Ovary (tissue), 9 donors: Measurements from ENCODE around the gene MVD. TPM values are rescaled to one million over a fixed set of nuclear protein-coding genes. Genes with fewer than 3 reads are reported as not detected.

Source experiments
- DNase-seq, 5 donors: peaks; one replicate each; pipeline ENCODE4 v3.0.0-alpha.2; 2019 to 2020
- H3K27ac ChIP-seq, 2 donors: fragments of 200-600 bp; one replicate each; pipeline versions ENCODE4 v1.5.1 to v1.8.0; 2019 to 2022
- H3K27me3 ChIP-seq: fragments of 200-600 bp; one replicate; pipeline ENCODE4 v1.8.0; 2022
- H3K36me3 ChIP-seq: fragments of 200-600 bp; sonication (generic); one replicate; pipeline ENCODE4 v1.5.1; 2019
- H3K4me1 ChIP-seq: one replicate; pipeline ENCODE4 v1.8.1; 2013; ENCODE audit warnings: mild to moderate bottlenecking, moderate library complexity; ENCODE audit not compliant: insufficient read depth
- H3K4me3 ChIP-seq: fragments of 200-600 bp; sonication (generic); one replicate; pipeline ENCODE4 v1.5.1; 2017
- H3K9me3 ChIP-seq, 2 donors: fragments of 200-600 bp in 1 of 2; sonication (generic) in 1 of 2; one replicate each; pipeline versions ENCODE4 v1.5.1 to v1.8.1; 2013 to 2019; ENCODE audit warnings: mild to moderate bottlenecking in 1 of 2, moderate library complexity in 1 of 2
- EP300 ChIP-seq: sonication (generic); formaldehyde crosslinking; IDR thresholded peaks from one replicate; pipeline ENCODE4 v1.6.1; 2017; ENCODE audit warnings: antibody characterized with exemption
- POLR2A ChIP-seq: fragments of 450-650 bp; IDR thresholded peaks from one replicate; pipeline ENCODE4 v1.6.1; 2017; ENCODE audit warnings: antibody characterized with exemption, mild to moderate bottlenecking, moderate library complexity
- WGBS, 3 donors: extraction: QIAGEN DNeasy Blood & Tissue Kit in 1 of 3; methylation state at CpG; one replicate each; pipeline versions ENCODE4 v1.1.5 to v1.1.7; 2013 to 2017; 5-methylcytosine and 5-hydroxymethylcytosine counted together
- intact Hi-C, 4 donors: fragments of 100-400 bp; cut with DNase I; formaldehyde crosslinking; loops; one replicate each; pipeline versions ENCODE4 v1.11.0 to v1.15.1; 2022 to 2023
- polyA plus RNA-seq, 2 donors: library from polyadenylated mRNA; stranded (reverse); fragments of 200-250 nt in 1 of 2; fragments of 350-450 nt in 1 of 2; fragmentation: Illumina TruSeq in 1 of 2; extraction: RNeasy Lipid Tissue Mini Kit (QIAGEN cat#74804) in 1 of 2; gene quantifications; one replicate each; pipeline ENCODE4 v1.2.3, GENCODE V29; 2013 to 2014
- total RNA-seq, 7 donors: library from RNA; depleted of rRNA in 2 of 7; stranded (reverse); fragments of >200 nt in 2 of 7; fragmentation: NEBNext Ultra II Directional in 3 of 7; extraction: Animal tissue kit (Norgen Biotek cat#: 25700) in 3 of 7; gene quantifications; one replicate each; pipeline versions ENCODE4 v1.1.0 to v1.2.4, GENCODE V29; 2016 to 2023
- TF ChIP-seq, protein P1 (sequence below), 3 donors: fragments of 450-650 bp in 2 of 3; fragments of 200-600 bp in 1 of 3; IDR thresholded peaks; one replicate each; pipeline versions ENCODE4 v1.5.1 to v1.8.0; 2016 to 2022; ENCODE audit warnings: antibody characterized with exemption in 3 of 3, mild to moderate bottlenecking in 1 of 3
- donor health status: DM: no; HTN: no; CAD: no; lungs with moderate emphysema.
- donor health status: DM: no; HTN: no; CAD: no.
- donor health status: Bipolar disorder and iron deficiency.
- donor health status: DM: yes; HTN: yes; CAD: no.
- donor health status: DM: no; HTN: no; CAD: no.
- donor health status: DM: yes; HTN: yes; CAD: no.

The MVD gene
- total and polyA plus RNA-seq, 9 donors: 9.1 to 135 (median 20.9) TPM

DNA sequence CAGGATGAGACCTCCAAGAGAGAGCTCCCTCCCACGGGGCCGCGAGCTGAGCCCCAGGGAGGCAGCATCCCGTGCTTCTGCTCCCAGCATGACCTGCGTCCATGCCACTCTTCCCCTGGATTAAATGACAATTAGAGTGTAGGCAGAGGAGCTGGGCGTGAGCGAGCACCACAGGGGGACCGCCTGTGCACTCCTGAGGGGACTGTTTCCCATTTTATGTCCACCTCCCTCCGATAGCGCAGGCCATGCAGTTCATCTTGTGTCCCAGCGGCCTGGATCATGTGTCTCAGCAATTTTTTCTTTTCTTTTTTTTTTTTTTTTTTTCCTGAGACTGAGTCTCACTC lies 30.3 kb downstream of the MVD start:
- Histone ChIP-seq H3K36me3 (no peaks in the 10 kb centered on the region), H3K4me1 (no peaks in the 10 kb centered on the region), H3K27ac (no peak overlapping the region), H3K9me3 (no peaks in the 10 kb centered on the region), H3K27me3 (no peaks in the 10 kb centered on the region), H3K4me3 (no peak overlapping the region)
- intact Hi-C loops: no loop called here
- DNase-seq: no peak
- 85 to 94% (median 91%) methylated on average over 11 of the region's 11 CpGs for WGBS, 3 donors
- TF ChIP-seq, protein P1, sequence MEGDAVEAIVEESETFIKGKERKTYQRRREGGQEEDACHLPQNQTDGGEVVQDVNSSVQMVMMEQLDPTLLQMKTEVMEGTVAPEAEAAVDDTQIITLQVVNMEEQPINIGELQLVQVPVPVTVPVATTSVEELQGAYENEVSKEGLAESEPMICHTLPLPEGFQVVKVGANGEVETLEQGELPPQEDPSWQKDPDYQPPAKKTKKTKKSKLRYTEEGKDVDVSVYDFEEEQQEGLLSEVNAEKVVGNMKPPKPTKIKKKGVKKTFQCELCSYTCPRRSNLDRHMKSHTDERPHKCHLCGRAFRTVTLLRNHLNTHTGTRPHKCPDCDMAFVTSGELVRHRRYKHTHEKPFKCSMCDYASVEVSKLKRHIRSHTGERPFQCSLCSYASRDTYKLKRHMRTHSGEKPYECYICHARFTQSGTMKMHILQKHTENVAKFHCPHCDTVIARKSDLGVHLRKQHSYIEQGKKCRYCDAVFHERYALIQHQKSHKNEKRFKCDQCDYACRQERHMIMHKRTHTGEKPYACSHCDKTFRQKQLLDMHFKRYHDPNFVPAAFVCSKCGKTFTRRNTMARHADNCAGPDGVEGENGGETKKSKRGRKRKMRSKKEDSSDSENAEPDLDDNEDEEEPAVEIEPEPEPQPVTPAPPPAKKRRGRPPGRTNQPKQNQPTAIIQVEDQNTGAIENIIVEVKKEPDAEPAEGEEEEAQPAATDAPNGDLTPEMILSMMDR (IDR thresholded peaks at IDR 0.05): no peak
- no peak for TF ChIP-seq POLR2A
- TF ChIP-seq EP300: no peak

DNA sequence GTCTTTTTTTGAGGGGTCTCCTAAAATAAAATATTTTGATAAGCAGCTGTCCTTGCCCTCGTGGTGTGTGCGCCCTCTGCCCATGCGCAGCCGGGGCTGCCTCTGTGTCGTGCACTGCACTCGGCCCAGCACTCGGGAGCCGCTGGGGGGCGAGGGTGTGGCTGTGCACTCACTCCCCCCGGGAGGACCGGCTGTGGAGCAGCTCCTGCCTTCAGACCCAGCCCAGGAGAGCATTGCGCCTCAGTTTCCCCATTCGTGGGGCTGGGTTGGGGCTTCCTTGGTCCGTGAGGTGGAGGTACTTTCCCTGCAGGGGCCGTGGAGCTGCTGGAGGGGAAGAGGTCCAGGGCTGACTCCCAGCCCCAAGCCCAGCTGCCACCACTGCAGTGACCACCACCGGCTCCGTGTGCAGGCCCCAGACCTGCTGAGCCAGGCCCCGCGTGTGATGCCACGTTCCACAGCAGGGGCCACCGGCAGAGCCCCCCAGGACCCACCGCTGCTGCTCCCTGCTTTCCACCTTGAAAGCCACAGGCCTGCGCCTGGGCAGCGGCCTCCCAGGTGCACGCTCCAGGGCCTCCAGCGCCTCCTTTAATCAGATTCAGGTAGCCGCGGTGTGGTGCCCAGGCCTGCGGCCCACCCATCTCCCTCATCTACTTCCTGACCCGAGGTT lies 30.8 kb downstream of the MVD start:
- no peaks in the 10 kb centered on the region for H3K4me1 ChIP-seq
- DNase-seq: no peak
- TF ChIP-seq, protein P1 (IDR thresholded peaks at IDR 0.05): no peak
- TF ChIP-seq POLR2A: no peak
- no peak for TF ChIP-seq EP300
- no peaks in the 10 kb centered on the region for H3K9me3 ChIP-seq
- H3K27ac ChIP-seq: no peak overlapping the region
- 80 to 90% (median 83%) methylated on average over 27 to 30 of the region's 30 CpGs for WGBS, 3 donors
- no peaks in the 10 kb centered on the region for H3K27me3 ChIP-seq
- no peak overlapping the region for H3K4me3 ChIP-seq
- H3K36me3 ChIP-seq: no peaks in the 10 kb centered on the region
- intact Hi-C loops: no loop called here

DNA sequence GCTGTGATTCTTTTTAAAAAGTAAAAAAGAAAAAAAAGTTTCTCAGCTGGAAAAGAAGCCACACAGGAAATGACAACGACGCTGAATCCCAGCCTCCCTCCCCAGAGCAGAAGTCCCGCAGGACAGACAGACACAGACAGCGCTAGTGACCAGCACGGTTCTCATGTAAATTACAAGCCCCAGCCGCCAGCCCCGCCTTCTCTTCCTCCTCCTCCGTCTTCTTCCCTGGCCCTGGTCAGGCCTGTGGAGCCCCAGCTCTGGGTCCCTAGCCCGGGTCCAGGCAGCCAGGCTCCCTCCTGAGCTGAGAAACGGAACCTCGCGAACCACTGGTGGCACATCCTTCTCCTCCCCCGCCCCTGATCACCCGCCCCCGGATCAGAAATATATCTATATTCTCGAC lies 31.5 kb downstream of the MVD start:
- TF ChIP-seq, protein P1 (IDR thresholded peaks at IDR 0.05): no peak
- TF ChIP-seq POLR2A (no peak), EP300 (no peak)

DNA sequence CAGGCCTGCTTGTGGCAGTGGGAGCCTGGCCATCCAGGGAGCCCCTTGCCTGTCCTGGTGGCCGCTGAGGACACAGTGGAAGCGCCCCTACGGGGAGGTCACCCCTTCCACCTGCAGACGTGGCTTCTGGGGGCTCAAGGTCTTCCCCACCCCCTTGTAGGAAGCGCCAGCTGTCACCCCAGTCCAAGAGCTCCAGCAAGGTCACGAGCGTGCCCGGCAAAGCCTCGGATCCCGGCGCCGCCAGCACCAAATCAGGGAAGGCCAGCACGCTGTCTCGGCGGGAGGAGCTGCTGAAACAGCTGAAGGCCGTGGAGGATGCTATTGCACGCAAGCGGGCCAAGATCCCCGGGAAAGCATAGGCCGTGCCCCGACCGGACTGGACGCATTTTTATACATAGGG lies 31.9 kb downstream of the MVD start:
- H3K4me1 ChIP-seq: no peaks in the 10 kb centered on the region
- H3K4me3 ChIP-seq: no peak overlapping the region
- no peaks in the 10 kb centered on the region for H3K36me3 ChIP-seq
- H3K27ac ChIP-seq: no peak overlapping the region
- WGBS, 3 donors: 88 to 89% (median 89%) methylated on average over 20 to 23 of the region's 23 CpGs
- H3K9me3 ChIP-seq: no peaks in the 10 kb centered on the region
- intact Hi-C loops: no loop called here
- no peak for DNase-seq
- TF ChIP-seq POLR2A (no peak), EP300 (no peak)
- TF ChIP-seq, protein P1 (IDR thresholded peaks at IDR 0.05): no peak
- H3K27me3 ChIP-seq: no peaks in the 10 kb centered on the region

More for the DNA sequence above, 31.5 kb downstream of the MVD start:
- Histone ChIP-seq H3K27me3 (no peaks in the 10 kb centered on the region), H3K27ac (no peak overlapping the region), H3K4me1 (no peaks in the 10 kb centered on the region), H3K9me3 (no peaks in the 10 kb centered on the region), H3K36me3 (no peaks in the 10 kb centered on the region), H3K4me3 (no peak overlapping the region)
- WGBS, 3 donors: 70 to 76% (median 75%) methylated on average over 16 of the region's 16 CpGs
- peak in 1 of 5 donors; percentile 21 for DNase-seq
- intact Hi-C loops: no loop called here
